BE2C (cell line): ENCODE data around the gene PEX11A.
A peak's percentile ranks its signal among the peaks of the same experiment; 100 is the strongest.
"Not testable (repeated sequence)": the region's sequence is repeated elsewhere in the genome, so short reads cannot be mapped to it uniquely, and the experiment has no call there.

Experiments used
- DNase-seq: peaks from one replicate; pipeline ENCODE4 v3.0.0-alpha.2; 2020
- H3K27me3 ChIP-seq: fragments of 250-450 bp; sonication (Bioruptor Pico); 2 replicates; pipeline ENCODE4 v1.5.1; 2020; ENCODE audit warnings: mild to moderate bottlenecking
- H3K36me3 ChIP-seq: fragments of 250-450 bp; sonication (Bioruptor Pico); 2 replicates; pipeline ENCODE4 v1.5.1; 2020; ENCODE audit warnings: mild to moderate bottlenecking
- H3K4me1 ChIP-seq: fragments of 250-450 bp; sonication (Bioruptor Pico); 2 replicates; pipeline ENCODE4 v1.5.1; 2020
- H3K4me3 ChIP-seq: 2 replicates; pipeline ENCODE4 v1.5.1; 2011; ENCODE audit warnings: low read depth, low read length
- H3K9me3 ChIP-seq: fragments of 250-450 bp; sonication (Bioruptor Pico); 2 replicates; pipeline ENCODE4 v1.5.1; 2020
- CTCF ChIP-seq: IDR thresholded peaks from 2 replicates; pipeline ENCODE4 v1.5.1; 2012; ENCODE audit warnings: mild to moderate bottlenecking, low read depth, low read length

The PEX11A gene

GRCh38 chr15:89704411-89704810 lies 13.9 kb upstream of the PEX11A start:
- TF ChIP-seq CTCF: no peak
- DNase-seq: no peak
- no peaks in the 10 kb centered on the region for H3K9me3 ChIP-seq

GRCh38 chr15:89695198-89695597 lies 4.6 kb upstream of the PEX11A start:
- Histone ChIP-seq H3K4me3 (no peak overlapping the region), H3K9me3 (no peaks in the 10 kb centered on the region), H3K27me3 (peaks cover 15% of the 10 kb centered on the region), H3K4me1 (no peaks in the 10 kb centered on the region), H3K36me3 (no peaks in the 10 kb centered on the region)
- DNase-seq: no peak
- TF ChIP-seq CTCF: no peak

More at GRCh38 chr15:89704411-89704810, 13.9 kb upstream of the PEX11A start:
- H3K36me3 ChIP-seq: no peaks in the 10 kb centered on the region
- H3K4me1 ChIP-seq: no peaks in the 10 kb centered on the region
- H3K27me3 ChIP-seq: peaks cover 7% of the 10 kb centered on the region; the same call in 1 of the 2 replicates
- no peak overlapping the region for H3K4me3 ChIP-seq

GRCh38 chr15:89693696-89694095 lies 3.1 kb upstream of the PEX11A start:
- Histone ChIP-seq H3K36me3 (no peaks in the 10 kb centered on the region), H3K4me1 (no peaks in the 10 kb centered on the region), H3K9me3 (no peaks in the 10 kb centered on the region), H3K4me3 (no peak overlapping the region), H3K27me3 (peaks cover 8% of the 10 kb centered on the region)
- no peak for DNase-seq
- no peak for TF ChIP-seq CTCF

- DNase-seq: no peak
- Histone ChIP-seq H3K4me3 (no peak overlapping the region), H3K4me1 (no peaks in the 10 kb centered on the region), H3K36me3 (no peaks in the 10 kb centered on the region), H3K27me3 (peaks cover 8% of the 10 kb centered on the region), H3K9me3 (no peaks in the 10 kb centered on the region)
- no peak for TF ChIP-seq CTCF
Observed at GRCh38 chr15:89693091-89693490, 2.5 kb upstream of the PEX11A start.

GRCh38 chr15:89689930-89690275 lies 651 bp downstream of the PEX11A start:
- H3K36me3 ChIP-seq, H3K4me1 ChIP-seq, H3K9me3 ChIP-seq, H3K27me3 ChIP-seq, DNase-seq: not testable (repeated sequence)
- peak overlapping the region; percentile 96 for H3K4me3 ChIP-seq

- H3K4me1 ChIP-seq: peaks cover 2% of the 10 kb centered on the region; the same call in 1 of the 2 replicates
- no peak for DNase-seq
- no peak overlapping the region for H3K4me3 ChIP-seq
- TF ChIP-seq CTCF: no peak
- H3K9me3 ChIP-seq: no peaks in the 10 kb centered on the region
- no peaks in the 10 kb centered on the region; the same call in 1 of the 2 replicates for H3K36me3 ChIP-seq
- no peaks in the 10 kb centered on the region for H3K27me3 ChIP-seq
Observed at GRCh38 chr15:89686522-89686921, 4.0 kb downstream of the PEX11A start.

GRCh38 chr15:89685995-89686394 lies 4.6 kb downstream of the PEX11A start:
- no peaks in the 10 kb centered on the region for H3K9me3 ChIP-seq
- TF ChIP-seq CTCF: no peak
- no peak for DNase-seq
- no peak overlapping the region for H3K4me3 ChIP-seq
- H3K36me3 ChIP-seq: no peaks in the 10 kb centered on the region; the same call in 1 of the 2 replicates
- peaks cover 2% of the 10 kb centered on the region; the same call in 1 of the 2 replicates for H3K4me1 ChIP-seq
- H3K27me3 ChIP-seq: no peaks in the 10 kb centered on the region
